Right cardiac atrium (tissue), 5 donors: Measurements from ENCODE around the gene MVB12B. TPM values are rescaled to one million over a fixed set of nuclear protein-coding genes. Genes with fewer than 3 reads are reported as not detected.

Experiments used
- ATAC-seq, 2 donors: fragments of 200-7000 bp; cut with Tn5 transposase; one replicate each; pipeline versions ENCODE4 v1.8.0 to v1.9.1; 2020; ENCODE audit warnings: moderate library complexity in 2 of 2, mild to moderate bottlenecking in 1 of 2
- DNase-seq, 3 donors: peaks; one replicate each; pipeline ENCODE4 v3.0.0-alpha.2; 2020
- H3K27ac ChIP-seq: one replicate; pipeline ENCODE4 v1.5.1; 2013; ENCODE audit warnings: mild to moderate bottlenecking, low read length, control low read depth, moderate library complexity
- H3K27me3 ChIP-seq: one replicate; pipeline ENCODE4 v1.6.1; 2013; ENCODE audit not compliant: control insufficient read depth, insufficient read depth
- H3K4me1 ChIP-seq: one replicate; pipeline ENCODE4 v1.6.1; 2013; ENCODE audit warnings: low read length; ENCODE audit not compliant: control insufficient read depth, insufficient read depth
- H3K4me3 ChIP-seq: one replicate; pipeline ENCODE4 v1.5.1; 2013; ENCODE audit warnings: low read length, control low read depth
- H3K9me3 ChIP-seq: one replicate; pipeline ENCODE4 v1.6.1; 2013; ENCODE audit warnings: low read length; ENCODE audit not compliant: control insufficient read depth
- WGBS: extraction: QIAGEN DNeasy Blood & Tissue Kit; methylation state at CpG from one replicate; pipeline ENCODE4 v1.1.7; 2013; 5-methylcytosine and 5-hydroxymethylcytosine counted together
- intact Hi-C, 4 donors: fragments of 100-400 bp; cut with DNase I; formaldehyde crosslinking; loops; one replicate each; pipeline versions ENCODE4 v1.11.0 to v1.14.0; 2022 to 2023
- polyA plus RNA-seq: library from polyadenylated mRNA; stranded (reverse); fragments of 200-250 nt; gene quantifications from one replicate; pipeline ENCODE4 v1.2.3, GENCODE V29; 2013
- total RNA-seq, 4 donors: library from RNA; stranded (reverse); fragmentation: NEBNext Ultra II Directional; extraction: Animal tissue kit (Norgen Biotek cat#: 25700); gene quantifications; one replicate each; pipeline ENCODE4 v1.2.1, GENCODE V29; 2021
- donor health status: healthy with polysubstance abuse.
- donor health status: DM: no; HTN: yes; CAD: no.
- donor health status: DM: no; HTN: no; CAD: no.
- donor health status: DM: no; HTN: yes; CAD: no; lungs with severe emphysema.
- donor health status: DM: yes; HTN: yes; CAD: no.

MVB12B gene
- total and polyA plus RNA-seq, 5 donors = 5.8 to 12.8 (median 12.0) TPM

DNA sequence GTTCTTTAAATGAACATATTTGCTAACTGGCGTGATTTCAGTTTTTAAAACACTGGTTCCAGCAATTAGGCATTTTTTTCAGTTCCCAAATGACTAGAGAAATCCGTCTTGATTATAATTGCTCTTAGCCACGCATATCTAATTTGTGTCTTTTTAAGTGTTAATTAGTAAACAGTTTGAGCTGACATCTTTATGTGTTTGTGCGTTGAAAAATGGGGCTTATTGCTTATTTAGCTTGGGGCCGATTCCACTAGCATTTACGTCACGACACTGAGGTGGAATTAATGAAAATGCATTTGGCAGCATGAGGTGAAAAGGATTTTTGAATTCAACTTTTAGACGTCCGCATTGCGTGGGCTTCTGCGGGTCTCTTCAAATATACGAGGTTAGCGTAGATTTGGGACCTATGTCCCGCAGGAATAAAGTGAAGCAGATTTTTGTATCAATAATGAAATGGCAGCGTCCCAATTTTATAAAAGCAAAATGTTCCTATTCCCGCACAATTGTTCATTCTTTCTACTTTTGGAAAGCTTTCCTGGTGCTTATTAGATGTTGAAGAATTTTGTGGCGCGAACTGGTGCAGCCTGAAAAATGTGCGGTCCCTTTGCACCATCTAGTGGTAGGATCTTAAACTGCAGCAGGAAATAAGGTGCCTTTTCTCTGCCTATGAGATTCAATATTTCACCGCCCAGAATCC, 164.4 kb downstream of the MVB12B start:
- no peak overlapping the region for H3K27ac ChIP-seq
- no peak for ATAC-seq
- no peaks in the 10 kb centered on the region for H3K4me1 ChIP-seq
- H3K27me3 ChIP-seq = no peaks in the 10 kb centered on the region
- WGBS = 51% methylated on average over 20 of the region's 20 CpGs
- no peak overlapping the region for H3K4me3 ChIP-seq
- intact Hi-C loops = loop anchor here in 3 of 4 donors (5.0 to 10.0 kb wide), 5 partner anchors 76 to 856 kb away; no protein-coding TSS in a partner anchor
- peak in 2 of 3 donors; percentile 20 to 30 for DNase-seq
- no peaks in the 10 kb centered on the region for H3K9me3 ChIP-seq

DNA sequence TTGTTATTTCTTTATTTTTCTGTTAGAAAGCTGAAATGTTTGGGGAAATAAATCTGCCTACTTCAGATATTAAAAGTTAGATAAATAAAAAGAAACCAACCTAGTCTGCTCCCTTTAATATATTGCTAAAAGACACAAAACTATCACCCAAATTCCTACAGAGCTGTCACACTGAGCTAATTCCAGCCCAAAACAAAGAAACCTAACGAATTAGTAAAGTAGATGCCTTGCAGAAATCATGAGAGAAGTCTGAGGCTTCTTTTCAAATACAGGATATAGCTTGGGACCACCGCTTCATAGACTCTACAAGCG, 164.9 kb downstream of the MVB12B start:
- Histone ChIP-seq H3K27me3 (no peaks in the 10 kb centered on the region), H3K27ac (no peak overlapping the region), H3K9me3 (no peaks in the 10 kb centered on the region), H3K4me1 (no peaks in the 10 kb centered on the region), H3K4me3 (no peak overlapping the region)
- ATAC-seq (no peak), DNase-seq (no peak)
- intact Hi-C loops = loop anchor here in 3 of 4 donors (5.0 to 10.0 kb wide), 5 partner anchors 77 to 857 kb away; no protein-coding TSS in a partner anchor
- WGBS = 67% methylated on average over 3 of the region's 3 CpGs

DNA sequence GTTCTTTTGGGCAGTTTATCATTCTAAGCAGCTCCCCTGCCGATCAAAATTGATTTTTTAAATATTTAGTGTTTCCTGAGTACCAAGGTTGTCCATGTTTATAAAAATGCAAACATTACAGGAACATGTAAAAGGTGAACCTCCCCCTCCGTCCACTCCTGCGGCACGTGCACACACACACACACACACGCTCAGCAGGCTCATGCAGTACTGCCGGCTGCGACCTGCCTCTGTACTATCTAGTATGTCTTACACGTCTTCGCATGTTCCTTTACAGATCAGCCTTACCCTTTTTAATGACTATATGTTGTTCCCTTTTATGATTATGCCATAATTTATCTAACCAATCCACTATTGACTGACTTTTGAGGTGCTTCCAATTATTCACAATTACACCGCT, 165.3 kb downstream of the MVB12B start:
- H3K9me3 ChIP-seq = no peaks in the 10 kb centered on the region
- no peak overlapping the region for H3K27ac ChIP-seq
- H3K4me1 ChIP-seq = no peaks in the 10 kb centered on the region
- ATAC-seq = no peak
- no peaks in the 10 kb centered on the region for H3K27me3 ChIP-seq
- no peak overlapping the region for H3K4me3 ChIP-seq
- DNase-seq = peak in 2 of 3 donors; percentile 19 to 26
- intact Hi-C loops = loop anchor here in 3 of 4 donors (5.0 to 10.0 kb wide), 5 partner anchors 77 to 857 kb away; no protein-coding TSS in a partner anchor
- WGBS = 85% methylated on average over 10 of the region's 10 CpGs

DNA sequence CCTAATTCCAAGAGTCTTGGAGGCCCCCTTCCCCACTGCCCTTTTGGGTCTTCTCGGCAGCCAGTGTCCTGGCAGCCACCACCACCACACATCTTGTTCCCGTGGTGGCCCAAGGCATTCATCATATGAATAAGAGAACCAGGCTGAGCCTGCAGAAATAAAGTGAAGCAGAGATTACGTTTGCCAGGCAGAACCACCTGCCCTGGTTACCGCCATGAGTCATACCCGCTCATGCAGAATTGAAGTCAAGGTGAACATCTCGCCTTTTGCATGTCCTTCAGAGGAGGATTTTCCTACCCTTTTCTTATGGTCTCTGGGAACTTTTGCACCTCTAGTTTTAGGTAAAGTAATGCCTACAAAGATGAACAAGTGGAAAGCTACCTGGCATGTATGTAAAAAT, 167.6 kb downstream of the MVB12B start:
- WGBS = 92% methylated on average over 6 of the region's 6 CpGs
- intact Hi-C loops = loop anchor here in 3 of 4 donors (5.0 to 10.0 kb wide), 5 partner anchors 79 to 859 kb away; no protein-coding TSS in a partner anchor
- peak in 1 of 3 donors; percentile 31 for DNase-seq
- Histone ChIP-seq H3K27ac (no peak overlapping the region), H3K4me1 (no peaks in the 10 kb centered on the region), H3K27me3 (no peaks in the 10 kb centered on the region), H3K4me3 (no peak overlapping the region), H3K9me3 (no peaks in the 10 kb centered on the region)
- no peak for ATAC-seq

DNA sequence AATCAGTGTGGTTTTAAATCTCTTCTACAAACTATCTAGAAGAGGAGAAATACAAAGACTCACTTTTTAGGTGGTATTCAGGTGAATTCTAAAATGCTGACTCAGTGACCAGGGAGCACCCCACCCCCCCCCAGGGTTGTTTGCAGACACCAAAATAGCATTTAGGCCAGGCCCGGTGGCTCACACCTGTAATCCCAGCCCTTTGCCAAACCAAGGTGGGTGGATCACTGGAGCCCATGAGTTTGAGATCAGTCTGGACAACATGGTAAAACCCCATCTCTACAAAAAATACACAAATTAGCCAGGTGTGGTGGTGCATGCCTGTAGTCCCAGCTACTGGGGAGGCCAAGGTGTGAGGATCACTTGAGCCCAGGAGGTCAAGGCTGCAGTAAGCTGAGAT, 168.1 kb downstream of the MVB12B start:
- WGBS = 89% methylated on average over 1 of the region's 1 CpG
- intact Hi-C loops = loop anchor here in 3 of 4 donors (5.0 to 10.0 kb wide), 5 partner anchors 80 to 860 kb away; no protein-coding TSS in a partner anchor

DNA sequence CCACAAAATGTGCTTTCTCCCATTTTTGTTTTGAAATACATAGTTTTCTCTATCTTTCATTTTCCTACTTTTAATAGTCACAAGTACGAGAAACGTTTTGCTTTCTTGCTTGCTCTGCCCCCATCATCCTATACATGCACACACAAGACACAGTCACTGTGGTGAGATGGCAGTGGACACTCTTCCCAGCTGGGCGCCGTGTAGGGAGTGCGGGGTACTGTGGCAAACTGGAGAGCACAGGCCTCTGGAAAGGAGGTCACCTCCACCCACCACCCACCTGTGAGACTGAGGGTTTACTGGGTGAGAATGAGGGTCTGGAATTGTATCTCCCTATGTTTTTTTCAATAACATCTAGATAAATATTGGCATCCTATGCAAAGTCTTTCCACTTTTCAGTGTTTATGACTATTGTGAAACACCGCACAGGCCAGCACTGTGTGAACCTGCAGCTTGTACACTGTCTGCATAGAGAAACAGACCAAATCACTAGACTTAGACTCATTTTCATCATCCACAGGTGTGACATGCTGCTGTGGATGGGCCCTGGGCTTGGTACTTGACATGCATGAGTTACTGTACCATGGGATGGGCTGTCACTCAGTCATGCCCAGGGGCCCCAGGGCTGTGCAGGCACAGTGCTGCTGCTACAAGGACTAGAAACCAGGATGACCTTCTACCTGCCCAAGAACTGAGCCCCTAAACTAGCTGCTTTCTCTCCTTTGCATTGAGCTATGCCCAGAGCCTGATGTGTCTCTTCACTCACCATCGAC, 169.0 kb downstream of the MVB12B start:
- Histone ChIP-seq H3K4me1 (no peaks in the 10 kb centered on the region), H3K4me3 (no peak overlapping the region), H3K9me3 (no peaks in the 10 kb centered on the region), H3K27ac (no peak overlapping the region), H3K27me3 (no peaks in the 10 kb centered on the region)
- intact Hi-C loops = loop anchor here in 2 of 4 donors (10.0 kb wide), 4 partner anchors 81 to 861 kb away; no protein-coding TSS in a partner anchor
- ATAC-seq (no peak), DNase-seq (peak in 1 of 3 donors; percentile 21)
- 89% methylated on average over 7 of the region's 7 CpGs for WGBS

More for the DNA sequence above, 168.1 kb downstream of the MVB12B start:
- ATAC-seq (no peak), DNase-seq (peak in 1 of 3 donors; percentile 7)
- no peak overlapping the region for H3K4me3 ChIP-seq
- H3K27ac ChIP-seq = no peak overlapping the region
- no peaks in the 10 kb centered on the region for H3K9me3 ChIP-seq
- no peaks in the 10 kb centered on the region for H3K4me1 ChIP-seq
- H3K27me3 ChIP-seq = no peaks in the 10 kb centered on the region

DNA sequence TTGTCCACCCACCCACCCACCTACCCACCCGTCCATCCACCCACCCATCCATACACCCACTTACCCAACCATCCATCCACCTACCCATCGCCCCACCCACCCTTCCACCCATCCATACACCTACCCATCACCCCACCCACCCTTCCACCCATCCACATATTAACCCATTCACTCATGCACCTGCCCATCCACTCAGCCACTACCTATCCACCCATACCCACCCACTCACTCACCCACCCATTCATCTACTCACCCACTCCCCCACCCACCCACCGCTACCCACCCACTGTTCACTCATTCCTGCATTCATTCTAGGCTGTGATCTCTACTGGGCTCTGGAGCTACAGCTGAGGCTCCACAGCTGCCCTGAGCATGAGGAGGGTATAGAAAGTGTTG, 169.6 kb downstream of the MVB12B start:
- 94% methylated on average over 3 of the region's 3 CpGs for WGBS
- no peak for ATAC-seq

DNA sequence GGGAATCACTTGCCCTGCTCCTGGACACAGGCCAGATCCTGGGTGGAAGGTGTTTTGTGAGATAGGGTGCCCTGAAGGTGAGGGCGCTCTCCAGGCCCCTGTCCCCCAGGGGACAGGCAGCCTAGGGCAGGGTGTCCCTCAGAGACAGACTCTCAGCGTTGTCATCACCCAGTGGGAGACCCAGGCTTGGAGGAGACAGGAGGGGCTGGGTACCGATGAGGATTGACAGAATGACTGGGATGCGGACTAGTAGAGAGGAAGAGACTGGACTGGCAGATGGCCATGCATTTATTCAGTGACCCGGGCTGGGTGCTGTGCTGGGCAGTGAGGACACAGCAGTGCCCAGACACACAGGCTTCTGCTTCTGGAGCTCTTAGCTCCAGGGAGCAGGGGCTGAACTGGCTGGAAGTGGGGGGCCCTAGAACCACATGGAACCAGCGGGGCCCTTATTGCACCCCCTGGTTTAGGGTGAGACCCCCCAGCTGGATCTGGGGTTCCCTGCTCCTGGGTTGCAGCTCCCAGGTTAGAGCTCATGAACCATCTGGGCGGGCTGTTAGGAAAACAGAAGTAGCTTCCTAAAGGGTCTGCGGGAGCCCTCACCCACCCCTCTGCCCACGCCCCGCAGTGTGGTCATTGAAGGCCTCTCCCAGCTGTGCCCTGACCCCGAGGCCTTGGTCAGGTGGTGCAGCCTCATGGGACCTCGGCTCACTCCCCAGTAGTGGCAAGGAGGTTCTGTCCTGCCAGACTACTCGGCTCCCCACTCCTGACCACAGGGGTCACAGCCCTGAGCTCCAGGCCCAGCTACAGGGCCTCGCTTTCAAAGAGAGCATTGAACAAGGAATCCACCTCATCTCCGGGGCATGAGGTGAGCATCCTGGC, 170.4 kb downstream of the MVB12B start:
- no peaks in the 10 kb centered on the region for H3K27me3 ChIP-seq
- ATAC-seq (no peak), DNase-seq (no peak)
- no peaks in the 10 kb centered on the region for H3K9me3 ChIP-seq
- H3K4me3 ChIP-seq = no peak overlapping the region
- 86% methylated on average over 15 of the region's 15 CpGs for WGBS
- no peaks in the 10 kb centered on the region for H3K4me1 ChIP-seq
- intact Hi-C loops = loop anchor here in 2 of 4 donors (10.0 kb wide), 4 partner anchors 82 to 862 kb away; no protein-coding TSS in a partner anchor
- no peak overlapping the region for H3K27ac ChIP-seq

More for the DNA sequence above, 169.6 kb downstream of the MVB12B start:
- Histone ChIP-seq H3K27me3 (no peaks in the 10 kb centered on the region), H3K4me1 (no peaks in the 10 kb centered on the region), H3K4me3 (no peak overlapping the region), H3K27ac (no peak overlapping the region), H3K9me3 (no peaks in the 10 kb centered on the region)
- intact Hi-C loops = loop anchor here in 2 of 4 donors (10.0 kb wide), 4 partner anchors 81 to 861 kb away; no protein-coding TSS in a partner anchor
- no peak for DNase-seq

DNA sequence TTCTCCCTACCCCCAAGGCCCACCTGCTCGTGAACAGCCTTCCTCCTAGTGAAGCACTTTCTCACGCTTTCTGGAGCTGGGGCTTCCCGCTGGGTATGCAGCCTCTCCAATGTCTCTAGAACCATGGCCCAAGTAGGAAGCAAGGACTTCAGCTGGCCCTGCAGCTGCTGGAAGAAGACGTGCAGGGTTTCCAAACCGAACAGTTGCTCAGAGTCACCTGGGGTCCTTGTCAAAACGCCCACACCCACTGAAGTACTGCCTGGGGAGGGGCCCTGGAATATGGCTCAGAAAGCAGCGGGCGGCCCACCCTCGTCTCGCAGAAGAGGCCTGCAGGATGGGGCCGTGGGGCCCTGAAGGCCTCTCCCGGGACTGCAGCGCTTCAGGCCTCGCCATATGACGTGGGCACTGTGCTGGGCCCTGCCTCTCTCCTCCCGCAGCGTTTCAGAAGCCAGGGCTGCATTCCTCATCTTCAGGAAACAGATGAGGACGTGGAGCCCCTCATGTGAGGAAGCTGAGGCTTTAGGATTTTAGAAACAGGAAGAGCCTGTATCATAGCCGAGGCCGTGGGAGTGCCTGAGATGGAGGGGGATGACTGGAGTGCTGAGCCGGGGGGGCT, 171.1 kb downstream of the MVB12B start:
- H3K9me3 ChIP-seq = no peaks in the 10 kb centered on the region
- H3K4me3 ChIP-seq = no peak overlapping the region
- no peak for ATAC-seq
- no peak for DNase-seq
- H3K27me3 ChIP-seq = no peaks in the 10 kb centered on the region
- WGBS = 81% methylated on average over 21 of the region's 21 CpGs
- intact Hi-C loops = loop anchor here in 2 of 4 donors (10.0 kb wide), 4 partner anchors 83 to 863 kb away; no protein-coding TSS in a partner anchor
- H3K27ac ChIP-seq = no peak overlapping the region
- H3K4me1 ChIP-seq = no peaks in the 10 kb centered on the region

DNA sequence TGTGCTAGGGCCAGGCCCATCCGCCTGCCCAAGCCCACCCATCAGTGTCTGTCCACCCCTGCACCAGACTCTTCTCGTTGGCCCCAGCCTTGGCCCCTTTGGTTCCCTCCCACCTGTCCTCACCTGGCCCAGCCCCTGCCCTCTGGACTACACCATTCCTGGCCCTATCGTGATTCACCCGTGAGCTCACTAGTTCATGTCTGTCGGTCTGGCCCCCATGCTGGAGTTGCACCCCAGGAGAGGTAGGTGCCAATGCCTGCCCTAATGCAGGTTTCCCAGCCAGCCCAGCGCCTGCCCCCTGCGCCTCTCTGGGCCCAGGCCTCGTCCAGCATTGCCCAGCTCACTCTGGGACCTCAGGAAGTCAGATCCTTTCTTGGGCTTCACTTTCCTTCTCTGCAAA, 171.7 kb downstream of the MVB12B start:
- no peaks in the 10 kb centered on the region for H3K4me1 ChIP-seq
- H3K27me3 ChIP-seq = no peaks in the 10 kb centered on the region
- 86% methylated on average over 8 of the region's 8 CpGs for WGBS
- DNase-seq (no peak), ATAC-seq (no peak)
- H3K9me3 ChIP-seq = no peaks in the 10 kb centered on the region
- no peak overlapping the region for H3K27ac ChIP-seq
- H3K4me3 ChIP-seq = no peak overlapping the region
- intact Hi-C loops = loop anchor here in 2 of 4 donors (10.0 kb wide), 4 partner anchors 84 to 864 kb away; no protein-coding TSS in a partner anchor
